HepG2 (cell line): Measurements from ENCODE around the gene PPARA. TPM values are rescaled to one million over a fixed set of nuclear protein-coding genes. Genes with fewer than 3 reads are reported as not detected.

Experiments
- ATAC-seq: fragments of 200-7000 bp; cut with Tn5 transposase; 3 replicates; pipeline ENCODE4 v1.9.1; 2020; ENCODE audit warnings: mild to moderate bottlenecking, moderate library complexity
- BruUV-seq: library from RNA; stranded (reverse); fragments of 400-500 nt; replicated peaks from 2 replicates; lab custom pipeline; 2021; lab: Mats Ljungman, UMichigan
- CTCF ChIA-PET: fragments of 300-600 bp; formaldehyde crosslinking; extraction: SDS; loops from one replicate; lab custom pipeline; 2021; ENCODE audit warnings: low total read pairs, inconsistent platforms, low intra/inter-chr PET ratio; lab: Yijun Ruan, JAX
- POLR2A ChIA-PET: fragments of 350-600 bp; sonication (Branson Sonifier 250); formaldehyde crosslinking; loops from one replicate; lab custom pipeline; 2020; ENCODE audit warnings: antibody characterized with exemption, inconsistent platforms; lab: Yijun Ruan, JAX
- DNase-seq: peaks from one replicate; pipeline ENCODE4 v3.0.0-alpha.2; 2015; ENCODE audit warnings: low spot score
- FAIRE-seq: peaks from 3 replicates; lab custom pipeline; 2011; peaks lifted over from hg19 to GRCh38; lab: Jason Lieb, UNC
- H2AFZ ChIP-seq: one replicate; pipeline ENCODE4 v1.6.1; 2011; ENCODE audit warnings: low read length, inconsistent platforms
- H3K27ac ChIP-seq: fragments of 300-600 bp; 3 replicates; pipeline ENCODE4 v1.8.0; 2011; ENCODE audit warnings: mixed run types, mild to moderate bottlenecking, mixed read lengths, low read length, inconsistent platforms; ENCODE audit not compliant: insufficient read depth; ENCODE audit errors: extremely low read length
- H3K27me3 ChIP-seq, 2 experiments: fragments of 200-600 bp in 1 of 2; 2 replicates in 1 of 2; 3 replicates in 1 of 2; pipeline versions ENCODE4 v1.6.0 to v1.8.0; 2011; ENCODE audit warnings: low read length in 2 of 2, mild to moderate bottlenecking in 2 of 2, moderate library complexity in 2 of 2, inconsistent platforms in 1 of 2; ENCODE audit not compliant: insufficient read depth in 2 of 2, control insufficient read depth in 1 of 2
- H3K36me3 ChIP-seq, 2 experiments: fragments of 200-600 bp in 1 of 2; replicated peaks in 1 of 2; 2 replicates in 1 of 2; 3 replicates in 1 of 2; pipeline versions ENCODE4 v1.5.1 to v1.8.0; 2011; ENCODE audit warnings: low read length in 2 of 2, inconsistent platforms in 1 of 2; ENCODE audit not compliant: insufficient read depth in 2 of 2, control insufficient read depth in 1 of 2
- H3K4me1 ChIP-seq: 2 replicates; pipeline ENCODE4 v1.5.1; 2012; ENCODE audit warnings: low read length, inconsistent platforms; ENCODE audit not compliant: insufficient read depth
- H3K4me2 ChIP-seq: 2 replicates; pipeline ENCODE4 v1.6.0; 2011; ENCODE audit warnings: low read depth, low read length, inconsistent platforms
- H3K4me3 ChIP-seq, 3 experiments: fragments of 200-600 bp in 1 of 3; sonication (generic), shearing (Covaris generic) in 1 of 3; replicated peaks in 1 of 3; 2 replicates each; pipeline ENCODE4 v1.5.1; 2011 to 2016; ENCODE audit warnings: low read length in 3 of 3, inconsistent platforms in 2 of 3, low read depth in 2 of 3, mild to moderate bottlenecking in 2 of 3, control low read depth in 1 of 3, mixed read lengths in 1 of 3; ENCODE audit not compliant: insufficient read depth in 1 of 3
- H3K79me2 ChIP-seq: one replicate; pipeline ENCODE4 v1.6.1; 2011; ENCODE audit warnings: low read length, inconsistent platforms; ENCODE audit not compliant: insufficient read depth
- H3K9ac ChIP-seq: 2 replicates; pipeline ENCODE4 v1.6.0; 2011; ENCODE audit warnings: mild to moderate bottlenecking, low read depth, low read length, inconsistent platforms; ENCODE audit not compliant: insufficient read depth
- H3K9me3 ChIP-seq: 2 replicates; pipeline ENCODE4 v1.5.1; 2012; ENCODE audit warnings: mild to moderate bottlenecking, low read length
- H4K20me1 ChIP-seq: 2 replicates; pipeline ENCODE4 v1.6.0; 2011; ENCODE audit warnings: inconsistent platforms, mild to moderate bottlenecking, low read length, moderate library complexity; ENCODE audit not compliant: insufficient read depth
- AHR ChIP-seq: IDR thresholded peaks from 2 replicates; pipeline ENCODE4 v1.6.1; 2018; ENCODE audit warnings: missing genetic modification reagents, missing compliant biosample characterization
- ATF5 ChIP-seq: sonication (generic); formaldehyde crosslinking; IDR thresholded peaks from 2 replicates; pipeline ENCODE4 v1.4.0; 2020; ENCODE audit warnings: mild to moderate bottlenecking, low read depth, missing genetic modification reagents
- CBX1 ChIP-seq: IDR thresholded peaks from one replicate; pipeline ENCODE4 v1.6.1; 2016; ENCODE audit warnings: antibody characterized with exemption, low read depth
- CBX2 ChIP-seq, 2 experiments: fragments of 200-600 bp in 1 of 2; sonication (generic); formaldehyde crosslinking in 1 of 2; IDR thresholded peaks; 2 replicates each; pipeline versions ENCODE4 v1.7.0 to v1.8.1; 2018 to 2022; ENCODE audit warnings: low read depth in 2 of 2, low read length in 1 of 2, mild to moderate bottlenecking in 1 of 2, missing genetic modification reagents in 1 of 2
- ISL2 ChIP-seq: sonication (generic); formaldehyde crosslinking; IDR thresholded peaks from 2 replicates; pipeline ENCODE4 v1.5.0; 2020; ENCODE audit warnings: missing genetic modification reagents
- MXD1 ChIP-seq: sonication (generic); formaldehyde crosslinking; IDR thresholded peaks from 2 replicates; pipeline ENCODE4 v1.4.0; 2020; ENCODE audit warnings: mild to moderate bottlenecking, missing genetic modification reagents
- MYC ChIP-seq: sonication (generic); formaldehyde crosslinking; IDR thresholded peaks from 2 replicates; pipeline ENCODE4 v1.9.0; 2021; ENCODE audit warnings: missing genetic modification reagents, borderline replicate concordance
- NFATC3 ChIP-seq: sonication (generic); formaldehyde crosslinking; IDR thresholded peaks from 2 replicates; pipeline ENCODE4 v1.5.1; 2020; ENCODE audit warnings: mild to moderate bottlenecking, missing genetic modification reagents
- SIN3B ChIP-seq: fragments of 150-350 bp; IDR thresholded peaks from 2 replicates; pipeline ENCODE4 v1.6.1; 2014; ENCODE audit warnings: low read length
- SRY ChIP-seq: sonication (generic); formaldehyde crosslinking; IDR thresholded peaks from 2 replicates; pipeline ENCODE4 v1.8.0; 2022; ENCODE audit warnings: mild to moderate bottlenecking, missing genetic modification reagents
- TBP ChIP-seq: sonication (generic); formaldehyde crosslinking; IDR thresholded peaks from 2 replicates; pipeline ENCODE4 v1.5.0; 2020; ENCODE audit warnings: missing genetic modification reagents
- WIZ ChIP-seq: sonication (generic); formaldehyde crosslinking; IDR thresholded peaks from 2 replicates; pipeline ENCODE4 v1.5.1; 2020; ENCODE audit warnings: mild to moderate bottlenecking, missing genetic modification reagents
- ZBTB37 ChIP-seq: sonication (generic); formaldehyde crosslinking; IDR thresholded peaks from 2 replicates; pipeline ENCODE4 v1.4.0; 2020; ENCODE audit warnings: mild to moderate bottlenecking, missing genetic modification reagents
- ZKSCAN8 ChIP-seq: IDR thresholded peaks from 2 replicates; pipeline ENCODE4 v1.6.1; 2016; ENCODE audit warnings: borderline replicate concordance, missing genetic modification reagents, missing compliant biosample characterization
- ZNF496 ChIP-seq: sonication (generic); formaldehyde crosslinking; IDR thresholded peaks from 2 replicates; pipeline ENCODE4 v1.8.1; 2023; ENCODE audit warnings: mild to moderate bottlenecking, moderate library complexity, missing genetic modification reagents; ENCODE audit not compliant: insufficient replicate concordance
- ZNF512 ChIP-seq: sonication (generic); formaldehyde crosslinking; IDR thresholded peaks from 2 replicates; pipeline ENCODE4 v1.4.0; 2020; ENCODE audit warnings: mild to moderate bottlenecking, missing genetic modification reagents
- ZNF709 ChIP-seq: sonication (generic); formaldehyde crosslinking; IDR thresholded peaks from 2 replicates; pipeline ENCODE4 v1.5.0; 2020; ENCODE audit warnings: mild to moderate bottlenecking, missing genetic modification reagents
- ZNF710 ChIP-seq: sonication (generic); formaldehyde crosslinking; IDR thresholded peaks from 2 replicates; pipeline ENCODE4 v1.5.0; 2020; ENCODE audit warnings: mild to moderate bottlenecking, missing genetic modification reagents, borderline replicate concordance
- ZNF891 ChIP-seq: sonication (generic); formaldehyde crosslinking; IDR thresholded peaks from 2 replicates; pipeline ENCODE4 v1.5.0; 2020; ENCODE audit warnings: mild to moderate bottlenecking, missing genetic modification reagents
- ZSCAN30 ChIP-seq: sonication (generic); formaldehyde crosslinking; IDR thresholded peaks from 2 replicates; pipeline ENCODE4 v1.5.0; 2020; ENCODE audit warnings: mild to moderate bottlenecking, missing genetic modification reagents
- WGBS: methylation state at CpG from one replicate; pipeline ENCODE4 v1.1.6; 2017; ENCODE audit warnings: low lambda C conversion rate; 5-methylcytosine and 5-hydroxymethylcytosine counted together
- in situ Hi-C: cut with HindIII; loops from 2 replicates; pipeline ENCODE4 v1.10.0; 2017; ENCODE audit warnings: low pct_unique_long_range_greater_than_20kb; ENCODE audit not compliant: extremely low pct_ligation_motif_present
- intact Hi-C: fragments of 100-400 bp; cut with micrococcal nuclease; formaldehyde crosslinking; loops from one replicate; pipeline ENCODE4 v1.10.0; 2022; ENCODE audit not compliant: unreplicated experiment
- polyA plus RNA-seq, 8 experiments: library from polyadenylated mRNA; depleted of rRNA in 3 of 8; stranded (reverse) in 7 of 8; unstranded in 1 of 8; fragments of >200 nt; fragmentation: Illumina TruSeq in 4 of 8; extraction: Trizol in 4 of 8; gene quantifications; 2 replicates each; pipeline versions ENCODE4 v1.2.1 to v1.2.3, GENCODE V29; 2011 to 2016; ENCODE audit warnings: low read depth in 4 of 8, missing spikeins in 1 of 8, mixed read lengths in 1 of 8; ENCODE audit not compliant: insufficient read depth in 1 of 8
- total RNA-seq, 5 experiments: library from RNA; depleted of rRNA; stranded (reverse); fragments of >200 nt; fragmentation: Illumina TruSeq; extraction: Trizol; gene quantifications; 2 replicates each; pipeline ENCODE4 v1.2.3, GENCODE V29; 2016; ENCODE audit warnings: low read depth in 1 of 5

The PPARA gene
- total and polyA plus RNA-seq, 2 of the 13 experiments (the other 11 are each of a cell fraction or from before 2014, with no cell fraction given): 18.2 to 24.7 TPM

DNA sequence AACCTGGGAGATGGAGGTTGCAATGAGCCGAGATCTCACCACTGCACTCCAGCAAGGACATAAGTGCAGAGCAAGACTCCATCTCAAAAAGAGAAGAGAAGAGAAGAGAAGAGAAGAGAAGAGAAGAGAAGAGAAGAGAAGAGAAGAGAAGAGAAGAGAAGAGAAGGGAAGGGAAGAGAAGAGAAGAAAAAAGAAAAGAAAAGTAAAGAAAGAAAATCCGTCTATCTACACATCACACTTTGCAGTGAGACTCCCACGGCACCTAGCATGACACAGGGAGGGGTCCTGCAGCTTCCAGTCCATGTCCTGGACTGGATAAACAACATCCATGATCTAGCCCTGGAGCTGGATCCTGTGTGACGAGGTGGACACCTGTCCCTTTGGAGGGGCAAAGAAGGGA, 4.0 kb upstream of the PPARA start:
- Histone ChIP-seq H3K4me2 (peak overlapping the region; percentile 96), H3K9me3 (no peaks in the 10 kb centered on the region), H3K36me3 (no peaks in the 10 kb centered on the region), H3K9ac (no peak overlapping the region), H4K20me1 (no peaks in the 10 kb centered on the region), H2AFZ (no peak overlapping the region), H3K4me3 (peak overlapping the region in 1 of 3 experiments; percentile 88; a peak in 1 of 6 replicates), H3K27ac (no peak overlapping the region), H3K79me2 (no peaks in the 10 kb centered on the region), H3K27me3 (no peaks in the 10 kb centered on the region), H3K4me1 (peaks cover 53% of the 10 kb centered on the region)
- no TSS peak for BruUV-seq
- intact Hi-C loops: no loop called here
- DNase-seq (no peak), ATAC-seq (no peak), FAIRE-seq (no peak)
- POLR2A ChIA-PET: interaction anchor here (1.2 to 4.9 kb wide), 4 partner anchors 12 to 122 kb away, joined by 3 to 54 read pairs (median 22); partner anchors contain the start of gene TTC38
- in situ Hi-C loops: loop anchor here (25.0 kb wide), 1 partner anchor 391 kb away; the partner anchor contains the start of gene CELSR1
- CTCF ChIA-PET: no interaction called here
- TF ChIP-seq MXD1 (no peak), TBP (CRISPR knock-in tag) (no peak), ATF5 (CRISPR knock-in tag) (no peak), ZNF512 (CRISPR knock-in tag) (peak; percentile 85), ZBTB37 (CRISPR knock-in tag) (no peak), ZNF710 (CRISPR knock-in tag) (0 out of 2 replicates have a peak, but pooled peaks have one; percentile 29), WIZ (CRISPR knock-in tag) (no peak), ZNF709 (0 out of 2 replicates have a peak, but pooled peaks have one; percentile 26), ZKSCAN8 (CRISPR knock-in tag) (no peak), AHR (no peak), SIN3B (no peak), ZSCAN30 (CRISPR knock-in tag) (no peak), SRY (CRISPR knock-in tag) (no peak), CBX1 (no peak), ZNF496 (CRISPR knock-in tag) (no peak), NFATC3 (CRISPR knock-in tag) (no peak), MYC (CRISPR knock-in tag) (no peak), CBX2 (IDR thresholded peaks at IDR 0.05; ENCODE audit: low read depth, low read length) (no peak), CBX2 (CRISPR knock-in tag; IDR thresholded peaks at IDR 0.05; ENCODE audit: low read depth) (no peak), ISL2 (CRISPR knock-in tag) (no peak), ZNF891 (CRISPR knock-in tag) (no peak)
- WGBS: 44% methylated on average over 3 of the region's 4 CpGs
